ENCODE results near the gene EIF3M. TPM values are rescaled to one million over a fixed set of nuclear protein-coding genes. Genes with fewer than 3 reads are reported as not detected.

The EIF3M gene
- total RNA-seq, 4 donors from 2014 or later, result 163 to 257 (median 177) TPM

DNA sequence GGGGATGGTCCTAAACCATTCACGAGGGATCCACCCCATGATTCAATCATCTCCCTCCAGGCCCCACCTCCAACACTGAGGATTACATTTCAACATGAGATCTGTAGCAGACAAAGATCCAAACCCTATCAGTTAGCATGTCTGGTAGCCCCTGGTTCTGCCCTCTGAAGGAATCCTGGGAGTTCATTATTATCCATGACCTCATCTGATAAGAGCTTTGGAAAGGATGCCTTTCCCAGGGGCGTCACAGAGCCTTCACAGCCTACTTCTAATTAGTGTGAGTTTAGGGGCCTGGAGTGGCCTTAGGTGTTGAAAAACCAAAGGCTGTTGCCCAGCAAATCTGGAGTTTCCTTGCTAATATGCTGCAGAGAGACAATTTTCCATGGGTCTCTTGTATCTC is 8.6 kb upstream of the EIF3M start:
- H3K27me3 ChIP-seq, result peaks cover 0 to 5% of the 10 kb centered on the region in 2 donors
- no peaks in the 10 kb centered on the region for H3K36me3 ChIP-seq

DNA sequence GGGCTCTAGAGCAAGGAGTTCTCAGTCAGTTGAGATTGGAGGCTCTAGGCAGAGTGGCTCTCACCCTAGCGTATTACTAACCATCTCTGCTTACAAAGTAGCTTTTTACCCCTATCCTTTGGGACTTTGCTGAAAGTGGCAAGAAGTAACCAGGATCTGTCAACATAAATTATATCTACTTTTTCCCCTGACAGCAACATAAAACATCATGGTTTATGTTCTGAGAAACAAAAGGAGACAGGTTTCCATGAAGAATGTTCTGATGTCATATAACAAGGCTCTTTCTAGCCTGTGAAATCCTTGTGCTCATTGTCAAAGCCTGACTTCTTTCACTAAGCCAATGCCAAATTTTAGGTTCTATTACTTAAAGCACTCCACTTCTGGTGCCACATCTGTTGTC is 7.2 kb upstream of the EIF3M start:
- WGBS, 2 donors, result 92 to 93% methylated on average over 1 of the region's 1 CpG
- DNase-seq (ENCODE audit: low spot score in 2 of 2), result no peak
- no peak overlapping the region for H3K27ac ChIP-seq

More for the DNA sequence above, 8.6 kb upstream of the EIF3M start:
- H3K9me3 ChIP-seq, result no peaks in the 10 kb centered on the region
- no peak overlapping the region for H3K27ac ChIP-seq
- DNase-seq (ENCODE audit: low spot score in 2 of 2), result no peak
- no peak overlapping the region for H3K4me3 ChIP-seq
- WGBS, 2 donors, result 56 to 59% methylated on average over 2 of the region's 2 CpGs
- H3K4me1 ChIP-seq, result no peaks in the 10 kb centered on the region
- no peak for TF ChIP-seq POLR2A (IDR thresholded peaks at IDR 0.05)
- no peak for TF ChIP-seq EP300 (IDR thresholded peaks at IDR 0.05)
- TF ChIP-seq, protein P1, sequence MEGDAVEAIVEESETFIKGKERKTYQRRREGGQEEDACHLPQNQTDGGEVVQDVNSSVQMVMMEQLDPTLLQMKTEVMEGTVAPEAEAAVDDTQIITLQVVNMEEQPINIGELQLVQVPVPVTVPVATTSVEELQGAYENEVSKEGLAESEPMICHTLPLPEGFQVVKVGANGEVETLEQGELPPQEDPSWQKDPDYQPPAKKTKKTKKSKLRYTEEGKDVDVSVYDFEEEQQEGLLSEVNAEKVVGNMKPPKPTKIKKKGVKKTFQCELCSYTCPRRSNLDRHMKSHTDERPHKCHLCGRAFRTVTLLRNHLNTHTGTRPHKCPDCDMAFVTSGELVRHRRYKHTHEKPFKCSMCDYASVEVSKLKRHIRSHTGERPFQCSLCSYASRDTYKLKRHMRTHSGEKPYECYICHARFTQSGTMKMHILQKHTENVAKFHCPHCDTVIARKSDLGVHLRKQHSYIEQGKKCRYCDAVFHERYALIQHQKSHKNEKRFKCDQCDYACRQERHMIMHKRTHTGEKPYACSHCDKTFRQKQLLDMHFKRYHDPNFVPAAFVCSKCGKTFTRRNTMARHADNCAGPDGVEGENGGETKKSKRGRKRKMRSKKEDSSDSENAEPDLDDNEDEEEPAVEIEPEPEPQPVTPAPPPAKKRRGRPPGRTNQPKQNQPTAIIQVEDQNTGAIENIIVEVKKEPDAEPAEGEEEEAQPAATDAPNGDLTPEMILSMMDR (IDR thresholded peaks at IDR 0.05), result no peak

DNA sequence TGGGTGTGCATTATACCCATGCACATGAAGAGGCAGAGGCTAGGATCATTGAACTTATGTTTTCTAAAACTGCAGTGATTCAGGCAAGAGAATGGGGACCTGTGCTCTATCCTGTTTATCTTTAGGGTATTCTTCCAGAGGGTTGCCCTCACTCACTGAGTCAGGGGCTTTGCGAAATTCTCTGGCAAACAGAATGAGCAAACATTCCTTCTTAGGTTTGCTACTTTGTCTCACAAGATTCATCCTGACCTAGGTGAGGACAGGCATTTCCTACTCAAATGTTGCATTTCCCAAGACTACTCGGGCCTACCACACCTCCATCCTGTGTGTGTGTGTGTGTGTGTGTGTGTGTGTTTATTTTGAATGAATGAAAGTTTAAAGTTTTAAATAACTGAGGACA is 2.7 kb upstream of the EIF3M start:
- Histone ChIP-seq H3K27me3 (peaks cover 0 to 5% of the 10 kb centered on the region in 2 donors), H3K27ac (no peak overlapping the region), H3K36me3 (no peaks in the 10 kb centered on the region), H3K9me3 (no peaks in the 10 kb centered on the region), H3K4me3 (no peak overlapping the region), H3K4me1 (peaks cover 0 to 15% (median 14%) of the 10 kb centered on the region in 4 donors)
- DNase-seq (ENCODE audit: low spot score in 2 of 2), result no peak
- WGBS, 2 donors, result 82 to 83% methylated on average over 2 of the region's 2 CpGs
- TF ChIP-seq, protein P1 (IDR thresholded peaks at IDR 0.05), result no peak
- no peak for TF ChIP-seq POLR2A (IDR thresholded peaks at IDR 0.05)
- TF ChIP-seq EP300 (IDR thresholded peaks at IDR 0.05), result no peak

More for the DNA sequence above, 7.2 kb upstream of the EIF3M start:
- Histone ChIP-seq H3K4me1 (no peaks in the 10 kb centered on the region), H3K36me3 (no peaks in the 10 kb centered on the region), H3K27me3 (peaks cover 0 to 5% of the 10 kb centered on the region in 2 donors), H3K9me3 (no peaks in the 10 kb centered on the region), H3K4me3 (no peak overlapping the region)
- TF ChIP-seq, protein P1 (IDR thresholded peaks at IDR 0.05), result no peak
- TF ChIP-seq POLR2A (IDR thresholded peaks at IDR 0.05) (no peak), EP300 (IDR thresholded peaks at IDR 0.05) (no peak)

DNA sequence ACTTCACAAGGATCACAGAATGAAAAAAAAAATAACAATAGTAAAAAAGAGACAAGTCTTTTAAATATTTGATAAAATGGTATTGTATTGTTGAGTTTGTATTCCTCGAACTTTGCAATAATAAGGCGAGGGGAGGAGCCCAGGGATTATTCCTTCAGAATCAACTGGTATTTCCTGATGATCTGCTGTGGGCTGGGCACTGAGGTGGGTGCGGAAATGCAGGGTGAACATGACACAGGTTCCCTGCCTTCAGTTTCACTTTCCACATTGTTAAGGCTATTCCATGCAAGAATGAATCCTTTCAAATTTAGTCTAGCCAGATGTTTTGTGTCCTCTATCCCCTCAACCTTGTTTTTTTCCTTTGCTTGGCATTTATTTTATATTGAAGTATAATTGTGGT is 2.1 kb upstream of the EIF3M start:
- Histone ChIP-seq H3K36me3 (no peaks in the 10 kb centered on the region), H3K27me3 (peaks cover 0 to 5% of the 10 kb centered on the region in 2 donors), H3K4me3 (no peak overlapping the region), H3K9me3 (no peaks in the 10 kb centered on the region), H3K27ac (no peak overlapping the region), H3K4me1 (peaks cover 0 to 21% (median 20%) of the 10 kb centered on the region in 4 donors)
- WGBS, 2 donors, result 88 to 92% methylated on average over 3 of the region's 3 CpGs
- no peak for DNase-seq (ENCODE audit: low spot score in 2 of 2)
- TF ChIP-seq EP300 (IDR thresholded peaks at IDR 0.05), result no peak

DNA sequence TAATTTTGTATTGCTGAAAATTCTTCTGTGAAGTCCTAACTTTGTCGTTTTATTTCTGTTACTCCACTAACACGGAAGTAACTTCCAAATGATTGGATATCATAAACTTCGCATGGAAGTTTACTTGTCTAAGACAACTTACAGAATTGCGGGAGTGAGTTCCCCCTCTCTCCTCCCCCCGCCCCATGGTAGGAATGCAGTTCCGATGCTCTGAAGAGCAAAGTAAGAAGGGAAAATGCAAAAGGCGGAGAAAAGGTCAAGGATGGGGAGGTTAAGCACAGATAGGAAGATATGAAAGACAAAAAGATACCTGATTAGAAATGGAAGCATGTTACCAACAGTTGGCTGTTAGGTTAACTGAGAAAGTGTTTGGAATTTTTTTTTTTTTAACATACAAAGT is 1.3 kb downstream of the EIF3M start:
- H3K9me3 ChIP-seq, result no peaks in the 10 kb centered on the region
- peaks cover 6 to 16% (median 9%) of the 10 kb centered on the region in 3 donors for H3K36me3 ChIP-seq
- no peaks in the 10 kb centered on the region for H3K27me3 ChIP-seq
- WGBS, 2 donors, result 8 to 9% methylated on average over 7 of the region's 7 CpGs
- peaks cover 0 to 30% (median 23%) of the 10 kb centered on the region in 4 donors for H3K4me1 ChIP-seq
- DNase-seq (ENCODE audit: low spot score in 2 of 2), result no peak
- TF ChIP-seq POLR2A (IDR thresholded peaks at IDR 0.05) (no peak), EP300 (IDR thresholded peaks at IDR 0.05) (no peak)
- TF ChIP-seq, protein P1 (IDR thresholded peaks at IDR 0.05), result no peak
- no peak overlapping the region for H3K27ac ChIP-seq
- H3K4me3 ChIP-seq, result peak overlapping the region; percentile 60 to 93 (median 80)
